ENCODE data around the gene SLC12A3. TPM values are rescaled to one million over a fixed set of nuclear protein-coding genes. Genes with fewer than 3 reads are reported as not detected.

Gene SLC12A3
- total RNA-seq, 1 donor from 2014 or later, result not detected

- DNase-seq (ENCODE audit: low read depth in 2 of 2), result peak; percentile 87 to 88
Observed at GRCh38 chr16:56964243-56965148, 99.5 kb downstream of the SLC12A3 start.

Other genes starting within 250 kb of the SLC12A3 start
- 30.2 and 176 TPM in 2 replicates for gene MT1E, start 239.4 kb upstream of the SLC12A3 start, total RNA-seq
- gene MT1M, start 232.5 kb upstream of the SLC12A3 start, total RNA-seq, result 0.99 and 3.5 TPM in 2 replicates
- 0.79 and 2.4 TPM in 2 replicates for gene MT1A, start 226.5 kb upstream of the SLC12A3 start, total RNA-seq
- gene MT1B, start 213.3 kb upstream of the SLC12A3 start, total RNA-seq, result not detected in 2 replicates
- gene MT1F, start 207.2 kb upstream of the SLC12A3 start, total RNA-seq, result 0.20 and 1.3 TPM in 2 replicates
- gene MT1G, start 197.1 kb upstream of the SLC12A3 start, total RNA-seq, result not detected in 2 replicates
- not detected in 2 replicates for gene MT1H, start 195.4 kb upstream of the SLC12A3 start, total RNA-seq
- 13.3 and 19.2 TPM in 2 replicates for gene MT1X, start 182.7 kb upstream of the SLC12A3 start, total RNA-seq
- 50.2 and 58.6 TPM in 2 replicates for gene NUP93, start 135.1 kb upstream of the SLC12A3 start, total RNA-seq
- 64.5 and 139 TPM in 2 replicates for gene HERPUD1, start 66.9 kb downstream of the SLC12A3 start, total RNA-seq
- gene CETP, start 96.7 kb downstream of the SLC12A3 start, total RNA-seq, result 3.0 and 10.5 TPM in 2 replicates
- gene NLRC5, start 124.3 kb downstream of the SLC12A3 start, total RNA-seq, result 7.3 and 14.2 TPM in 2 replicates
- gene CPNE2, start 227.4 kb downstream of the SLC12A3 start, total RNA-seq, result 41.0 and 41.5 TPM in 2 replicates